Fibroblast of villous mesenchyme (primary cell): ENCODE results near the gene EMP2. TPM values are rescaled to one million over a fixed set of nuclear protein-coding genes. Genes with fewer than 3 reads are reported as not detected.

ENCODE experiments used
- DNase-seq: peaks from one replicate; pipeline ENCODE4 v3.0.0-alpha.2; 2010; ENCODE audit warnings: low read depth
- H3K4me3 ChIP-seq: 2 replicates; pipeline ENCODE4 v1.5.1; 2011; ENCODE audit warnings: low read depth, mild to moderate bottlenecking, low read length
- total RNA-seq: library from RNA; depleted of rRNA; stranded (reverse); fragments of >200 nt; gene quantifications from 2 replicates; pipeline ENCODE4 v1.2.3, GENCODE V29; 2012
- TF ChIP-seq, protein P1 (sequence below): IDR thresholded peaks from 2 replicates; pipeline ENCODE4 v1.5.1; 2012; ENCODE audit warnings: low read depth, mild to moderate bottlenecking, low read length; ENCODE audit not compliant: insufficient read depth

Gene EMP2
- total RNA-seq, 1 donor = 13.0 TPM

- H3K4me3 ChIP-seq = no peak overlapping the region
- TF ChIP-seq, protein P1, sequence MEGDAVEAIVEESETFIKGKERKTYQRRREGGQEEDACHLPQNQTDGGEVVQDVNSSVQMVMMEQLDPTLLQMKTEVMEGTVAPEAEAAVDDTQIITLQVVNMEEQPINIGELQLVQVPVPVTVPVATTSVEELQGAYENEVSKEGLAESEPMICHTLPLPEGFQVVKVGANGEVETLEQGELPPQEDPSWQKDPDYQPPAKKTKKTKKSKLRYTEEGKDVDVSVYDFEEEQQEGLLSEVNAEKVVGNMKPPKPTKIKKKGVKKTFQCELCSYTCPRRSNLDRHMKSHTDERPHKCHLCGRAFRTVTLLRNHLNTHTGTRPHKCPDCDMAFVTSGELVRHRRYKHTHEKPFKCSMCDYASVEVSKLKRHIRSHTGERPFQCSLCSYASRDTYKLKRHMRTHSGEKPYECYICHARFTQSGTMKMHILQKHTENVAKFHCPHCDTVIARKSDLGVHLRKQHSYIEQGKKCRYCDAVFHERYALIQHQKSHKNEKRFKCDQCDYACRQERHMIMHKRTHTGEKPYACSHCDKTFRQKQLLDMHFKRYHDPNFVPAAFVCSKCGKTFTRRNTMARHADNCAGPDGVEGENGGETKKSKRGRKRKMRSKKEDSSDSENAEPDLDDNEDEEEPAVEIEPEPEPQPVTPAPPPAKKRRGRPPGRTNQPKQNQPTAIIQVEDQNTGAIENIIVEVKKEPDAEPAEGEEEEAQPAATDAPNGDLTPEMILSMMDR = peak; percentile 1
- peak; percentile 10 for DNase-seq
Observed at GRCh38 chr16:10608687-10609401, 28.4 kb upstream of the EMP2 start.

DNA sequence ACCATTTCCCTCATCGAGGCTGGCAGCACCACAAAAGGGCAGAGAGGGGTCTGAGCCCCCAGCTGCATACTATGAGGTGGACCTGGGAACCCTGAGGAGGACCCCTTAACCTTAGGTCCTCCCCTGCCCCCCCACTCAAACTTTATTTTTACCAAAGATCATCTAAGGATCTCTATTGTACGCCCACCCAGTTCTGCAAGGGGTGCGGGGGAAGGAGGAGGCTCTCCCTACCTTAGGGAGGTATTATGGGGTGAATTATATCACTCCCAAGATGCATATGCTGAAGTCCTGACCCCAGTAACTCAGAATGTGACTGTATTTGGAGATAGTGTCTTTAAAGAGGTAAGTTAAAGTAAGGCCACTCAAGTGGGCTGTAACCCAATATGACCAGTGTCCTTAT, 26.8 kb upstream of the EMP2 start:
- H3K4me3 ChIP-seq = no peak overlapping the region
- DNase-seq = no peak
- TF ChIP-seq, protein P1 = no peak

- no peak for DNase-seq
- H3K4me3 ChIP-seq = no peak overlapping the region
- TF ChIP-seq, protein P1 = no peak
Observed at GRCh38 chr16:10606607-10607006, 26.2 kb upstream of the EMP2 start.

DNA sequence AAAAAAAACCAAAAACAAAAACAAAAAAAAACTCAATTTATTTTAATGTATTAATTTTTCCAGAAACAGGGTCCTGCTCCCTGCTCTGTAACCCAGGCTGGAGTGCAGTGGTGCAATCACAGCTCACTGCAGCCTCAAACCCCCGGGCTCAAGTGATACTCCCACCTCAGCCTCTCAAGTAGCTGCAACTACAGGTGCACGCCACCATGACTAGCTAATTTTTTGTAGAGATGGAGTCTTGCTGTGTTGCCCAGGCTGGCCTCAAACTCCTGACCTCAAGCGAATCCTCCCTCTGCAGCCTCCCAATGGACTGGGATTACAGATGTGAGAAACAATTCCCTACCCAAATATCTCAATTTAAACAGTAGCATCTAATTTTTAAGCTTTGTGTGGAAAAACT, 25.2 kb upstream of the EMP2 start:
- TF ChIP-seq, protein P1 = no peak
- no peak for DNase-seq
- H3K4me3 ChIP-seq = no peak overlapping the region

DNA sequence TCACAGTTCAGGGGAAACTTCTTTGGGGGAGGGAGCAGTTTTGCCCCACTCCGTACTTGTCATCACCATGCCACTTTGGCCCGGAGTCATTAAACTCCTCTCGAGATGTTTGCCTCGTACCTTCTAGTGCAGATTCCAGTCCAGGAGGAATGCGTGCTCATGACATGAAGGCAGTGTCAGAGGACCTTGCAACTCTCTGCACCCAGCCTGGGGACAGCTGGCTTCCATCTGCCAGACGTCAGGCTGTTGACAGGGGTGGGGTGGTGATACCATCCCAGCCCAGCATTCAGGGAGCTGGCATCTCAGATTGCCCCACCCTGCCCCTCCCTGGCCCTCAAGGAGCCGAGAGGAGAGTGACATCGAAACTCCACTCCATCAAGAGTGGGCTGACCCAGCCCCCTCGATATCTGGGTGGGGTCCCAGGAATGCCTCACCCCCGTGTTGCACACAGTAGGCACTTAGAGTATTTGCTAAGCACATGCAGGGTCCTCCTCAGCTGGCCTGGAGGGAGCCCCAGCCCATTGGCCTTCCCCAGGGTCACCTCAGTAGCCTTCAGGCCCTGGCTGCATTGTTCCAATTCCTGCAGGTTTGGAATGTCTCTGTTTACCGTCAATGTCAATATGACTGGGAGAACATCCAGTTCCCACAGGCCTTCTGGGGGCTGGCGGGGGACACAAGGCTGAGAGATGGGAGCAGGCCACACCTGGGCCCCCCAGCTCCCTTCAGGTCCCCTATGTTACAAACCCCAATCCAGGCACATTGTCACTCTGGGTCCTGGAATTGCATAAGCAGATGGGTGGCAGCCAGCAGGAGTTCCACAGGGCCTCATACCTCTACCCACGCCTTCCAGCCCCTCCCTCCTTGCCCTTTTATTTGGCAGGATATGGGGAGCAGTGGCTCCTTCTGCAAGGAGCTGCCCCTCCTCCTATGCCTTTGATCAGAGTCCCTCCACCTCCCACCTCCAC, 21.3 kb upstream of the EMP2 start:
- DNase-seq = no peak
- TF ChIP-seq, protein P1 = no peak
- H3K4me3 ChIP-seq = no peak overlapping the region

DNA sequence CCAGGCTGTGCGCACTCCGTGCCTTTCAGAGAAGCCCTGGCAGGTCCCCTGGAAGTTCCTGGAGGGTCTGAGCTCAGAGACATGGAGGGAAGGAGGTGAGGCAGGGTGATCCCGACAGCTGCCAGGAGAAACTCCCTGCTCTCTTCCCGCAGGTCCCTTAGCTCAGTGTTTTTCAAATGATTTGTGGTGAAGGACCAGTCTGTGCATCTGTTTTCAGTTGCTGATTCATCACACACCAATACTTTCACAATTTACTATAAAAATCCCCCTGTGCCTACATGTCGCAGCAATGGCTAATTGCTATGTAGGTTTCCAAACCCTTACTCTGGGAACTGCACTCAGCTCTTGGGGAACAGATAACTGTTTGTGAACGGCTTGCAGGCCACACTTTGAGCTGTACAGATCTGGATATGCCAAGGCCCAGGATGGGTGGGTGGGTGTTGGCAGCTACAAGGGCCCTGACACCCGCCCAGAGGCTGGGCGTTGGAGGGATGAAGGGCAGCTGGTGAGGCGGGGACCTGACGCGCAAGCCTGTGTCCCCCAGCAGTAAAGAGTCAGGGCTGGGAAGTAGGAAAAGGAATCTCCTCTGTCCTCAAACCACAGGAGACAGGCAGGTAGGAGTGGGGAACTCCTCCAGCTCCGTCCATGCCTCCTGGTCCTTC, 20.5 kb upstream of the EMP2 start:
- TF ChIP-seq, protein P1 = no peak
- H3K4me3 ChIP-seq = no peak overlapping the region

More for the DNA sequence above, 20.5 kb upstream of the EMP2 start:
- DNase-seq = no peak
